DMS114 treated with DMSO at 0.1 percent for 48 hours (cell line): Measurements from ENCODE around the gene ECM2.

ENCODE experiments used
- DNase-seq: peaks from one replicate; lab custom pipeline; 2025; ENCODE audit not compliant: unreplicated experiment; lab: John Stamatoyannopoulos, UW

The ECM2 gene

DNA sequence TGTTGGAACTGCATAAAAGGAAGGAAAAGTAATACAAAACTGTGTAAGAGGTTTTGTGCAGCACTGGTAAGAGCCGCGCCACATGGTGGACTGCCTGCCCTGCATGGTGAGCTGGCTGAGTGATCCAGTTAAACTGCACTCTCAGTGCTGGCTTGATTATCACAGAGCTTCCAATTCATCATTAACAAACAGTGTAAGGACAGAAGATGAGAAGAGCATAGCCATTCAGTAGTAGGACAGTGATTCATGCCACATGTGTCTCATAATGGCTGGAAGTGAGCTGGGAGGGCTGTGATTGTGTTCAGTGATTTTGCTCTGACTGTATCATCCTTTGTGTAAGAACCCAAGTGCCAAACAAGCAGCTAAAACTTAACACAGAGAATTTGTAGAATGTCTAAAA is 67.6 kb downstream of the ECM2 start:
- no peak for DNase-seq

- no peak for DNase-seq
Observed at GRCh38 chr9:92467511-92467910, 68.3 kb downstream of the ECM2 start.

DNA sequence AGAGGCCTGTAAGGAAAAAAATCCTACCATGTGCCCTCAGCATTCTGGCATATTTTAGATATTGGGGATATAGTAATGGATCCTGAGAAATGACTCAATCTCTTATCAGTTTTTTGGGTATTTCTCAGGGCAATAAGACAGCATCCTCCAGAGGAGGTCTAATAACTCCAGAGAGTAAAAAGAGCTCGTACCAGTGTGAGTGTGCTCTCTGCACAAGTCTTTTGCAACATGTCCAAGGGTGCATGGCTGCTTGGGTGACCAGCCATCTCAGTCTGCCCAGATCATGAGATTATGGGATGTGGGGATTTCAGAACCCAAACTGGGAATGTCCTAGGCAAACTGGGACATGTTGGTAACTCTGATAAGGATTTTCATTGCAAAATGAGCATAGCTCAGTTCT is 68.7 kb downstream of the ECM2 start:
- no peak for DNase-seq

DNA sequence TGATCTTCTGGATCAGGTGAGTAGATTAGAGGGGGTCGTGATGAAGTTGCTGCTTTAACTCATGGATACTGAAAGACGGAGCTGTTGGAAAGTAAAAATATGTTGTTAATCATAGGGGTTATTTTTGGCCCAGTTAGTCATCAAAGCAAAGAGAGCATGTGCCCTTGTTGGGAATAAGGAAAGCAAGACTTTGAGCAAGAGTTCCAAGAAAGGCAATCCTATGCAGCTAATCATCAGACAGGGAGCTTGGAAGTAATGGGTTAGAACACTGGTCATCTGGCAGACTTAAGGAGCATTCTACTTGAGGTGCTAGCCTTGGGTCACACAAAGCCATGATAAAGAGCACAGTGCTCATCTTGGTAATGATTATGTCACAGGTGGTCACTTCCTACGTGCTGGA is 71.8 kb downstream of the ECM2 start:
- DNase-seq = no peak

GRCh38 chr9:92463387-92463786 is 72.4 kb downstream of the ECM2 start:
- DNase-seq = no peak

GRCh38 chr9:92457576-92457975 is 78.2 kb downstream of the ECM2 start:
- DNase-seq = no peak

GRCh38 chr9:92455217-92455616 is 80.6 kb downstream of the ECM2 start:
- no peak for DNase-seq

GRCh38 chr9:92446536-92446935 is 89.3 kb downstream of the ECM2 start:
- DNase-seq = no peak
